Measurements from ENCODE around the gene TXNDC11.

Gene TXNDC11

GRCh38 chr16:11667221-11667823 is 75.3 kb downstream of the TXNDC11 start:
- H3K36me3 ChIP-seq (ENCODE audit: control insufficient read depth, insufficient read depth, low read length), result no peaks in the 10 kb centered on the region
- H3K4me3 ChIP-seq (replicated peaks; ENCODE audit: low read depth, low read length), result no peak overlapping the region
- DNase-seq (ENCODE audit: extremely low read depth, insufficient read length), result no peak
- TF ChIP-seq CTCF (IDR thresholded peaks at IDR 0.05; ENCODE audit: insufficient read depth, low read length, poor library complexity, severe bottlenecking), result no peak
- H3K27me3 ChIP-seq (replicated peaks; ENCODE audit: control insufficient read depth, insufficient read depth, low read length), result no peaks in the 10 kb centered on the region

DNA sequence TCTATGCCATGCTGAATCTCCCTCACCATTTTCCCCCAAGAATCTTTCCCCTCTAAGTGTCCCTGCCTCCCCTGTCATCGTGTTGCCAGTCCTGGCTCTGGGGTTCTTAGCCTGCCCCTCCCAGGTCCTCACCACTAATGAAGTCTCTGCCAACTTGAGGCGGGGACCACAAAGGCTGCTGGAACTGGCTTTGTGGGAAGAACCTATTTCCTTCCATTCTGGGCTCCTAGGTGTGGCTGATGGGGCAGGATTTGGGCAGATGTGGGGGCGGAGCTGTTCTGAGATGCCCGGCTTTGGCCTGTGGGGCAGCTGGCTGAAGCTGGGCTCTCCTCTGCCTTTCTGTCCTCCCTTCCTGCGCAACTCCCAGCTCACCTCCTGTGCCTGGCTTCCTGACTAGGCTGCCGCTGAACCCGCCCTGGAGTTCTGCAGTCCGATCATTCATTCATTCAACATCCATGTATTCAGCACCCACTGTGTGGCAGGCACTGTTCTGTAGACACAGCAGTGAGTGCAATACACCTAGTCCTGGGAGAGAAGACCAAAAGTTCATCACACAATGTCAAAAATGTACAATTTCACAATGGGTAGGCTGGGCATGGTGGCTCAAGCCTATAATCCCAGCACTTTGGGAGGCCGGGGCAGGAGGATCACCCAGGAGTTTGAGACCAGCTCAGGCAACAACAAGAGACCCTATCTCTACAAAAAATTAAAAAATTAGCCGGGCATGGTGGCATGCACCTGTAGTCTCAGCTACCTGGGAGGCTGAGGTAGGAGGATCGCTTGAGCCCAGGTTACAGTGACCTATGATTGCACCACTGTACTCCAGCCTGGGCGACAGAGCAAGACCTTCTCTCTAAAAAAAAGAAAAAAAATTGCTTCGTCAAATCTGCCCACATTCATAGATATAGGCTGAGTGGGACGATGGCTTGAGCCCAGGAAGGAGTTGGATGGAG is 76.3 kb downstream of the TXNDC11 start:
- no peak for TF ChIP-seq CTCF (IDR thresholded peaks at IDR 0.05; ENCODE audit: insufficient read depth, low read length, poor library complexity, severe bottlenecking)
- DNase-seq (ENCODE audit: extremely low read depth, insufficient read length), result no peak
- no peaks in the 10 kb centered on the region for H3K27me3 ChIP-seq (replicated peaks; ENCODE audit: control insufficient read depth, insufficient read depth, low read length)
- H3K36me3 ChIP-seq (ENCODE audit: control insufficient read depth, insufficient read depth, low read length), result no peaks in the 10 kb centered on the region
- H3K4me3 ChIP-seq (replicated peaks; ENCODE audit: low read depth, low read length), result no peak overlapping the region

GRCh38 chr16:11665071-11665491 is 77.6 kb downstream of the TXNDC11 start:
- Histone ChIP-seq H3K4me3 (replicated peaks; ENCODE audit: low read depth, low read length) (no peak overlapping the region), H3K27me3 (replicated peaks; ENCODE audit: control insufficient read depth, insufficient read depth, low read length) (no peaks in the 10 kb centered on the region), H3K36me3 (ENCODE audit: control insufficient read depth, insufficient read depth, low read length) (no peaks in the 10 kb centered on the region)
- TF ChIP-seq CTCF (IDR thresholded peaks at IDR 0.05; ENCODE audit: insufficient read depth, low read length, poor library complexity, severe bottlenecking), result no peak
- peak; percentile 42 for DNase-seq (ENCODE audit: extremely low read depth, insufficient read length)

- DNase-seq (ENCODE audit: extremely low read depth, insufficient read length), result no peak
Measured at GRCh38 chr16:11662582-11662981, 80.1 kb downstream of the TXNDC11 start.

GRCh38 chr16:11660565-11660964 is 82.1 kb downstream of the TXNDC11 start:
- Histone ChIP-seq H3K36me3 (ENCODE audit: control insufficient read depth, insufficient read depth, low read length) (no peaks in the 10 kb centered on the region), H3K4me3 (replicated peaks; ENCODE audit: low read depth, low read length) (no peak overlapping the region), H3K27me3 (replicated peaks; ENCODE audit: control insufficient read depth, insufficient read depth, low read length) (no peaks in the 10 kb centered on the region; the same call in 1 of the 2 replicates)
- no peak for TF ChIP-seq CTCF (IDR thresholded peaks at IDR 0.05; ENCODE audit: insufficient read depth, low read length, poor library complexity, severe bottlenecking)
- DNase-seq (ENCODE audit: extremely low read depth, insufficient read length), result no peak

More at GRCh38 chr16:11662582-11662981, 80.1 kb downstream of the TXNDC11 start:
- H3K27me3 ChIP-seq (replicated peaks; ENCODE audit: control insufficient read depth, insufficient read depth, low read length), result no peaks in the 10 kb centered on the region; the same call in 1 of the 2 replicates
- H3K4me3 ChIP-seq (replicated peaks; ENCODE audit: low read depth, low read length), result no peak overlapping the region
- no peaks in the 10 kb centered on the region for H3K36me3 ChIP-seq (ENCODE audit: control insufficient read depth, insufficient read depth, low read length)
- TF ChIP-seq CTCF (IDR thresholded peaks at IDR 0.05; ENCODE audit: insufficient read depth, low read length, poor library complexity, severe bottlenecking), result no peak
